ENCODE data around the gene TESK2.
"Not testable (repeated sequence)": the region's sequence is repeated elsewhere in the genome, so short reads cannot be mapped to it uniquely, and the experiment has no call there.

The TESK2 gene

GRCh38 chr1:45490626-45491486 is at the start of gene TESK2:
TESK2 (minus strand) TSS chr1:45491163; CDS start chr1:45457785, 33,378 bp downstream.
- DNase-seq (ENCODE audit: low read depth in 2 of 3, low spot score in 1 of 3) = peak; percentile 92 to 96 (median 94)

- no peak for DNase-seq (ENCODE audit: low read depth in 2 of 3, low spot score in 1 of 3)
These were observed 45.9 kb upstream of the TESK2 start for GRCh38 chr1:45536886-45537285.

- DNase-seq (ENCODE audit: low read depth in 2 of 3, low spot score in 1 of 3) = no peak
These were observed 45.2 kb upstream of the TESK2 start for GRCh38 chr1:45535988-45536766.

GRCh38 chr1:45531873-45532272 is 40.9 kb upstream of the TESK2 start:
- no peak for DNase-seq (ENCODE audit: low read depth in 2 of 3, low spot score in 1 of 3)

GRCh38 chr1:45530632-45531135 is 39.7 kb upstream of the TESK2 start:
- no peak for DNase-seq (ENCODE audit: low read depth in 2 of 3, low spot score in 1 of 3)

- no peak for DNase-seq (ENCODE audit: low read depth in 2 of 3, low spot score in 1 of 3)
These were observed 35.2 kb upstream of the TESK2 start for GRCh38 chr1:45526135-45526644.

- not testable (repeated sequence) for DNase-seq (ENCODE audit: low read depth in 2 of 3, low spot score in 1 of 3)
These were observed 33.0 kb upstream of the TESK2 start for GRCh38 chr1:45523975-45524374.

GRCh38 chr1:45523516-45523915 is 32.6 kb upstream of the TESK2 start:
- not testable (repeated sequence) for DNase-seq (ENCODE audit: low read depth in 2 of 3, low spot score in 1 of 3)

- no peak for DNase-seq (ENCODE audit: low read depth in 2 of 3, low spot score in 1 of 3)
These were observed 31.6 kb upstream of the TESK2 start for GRCh38 chr1:45522324-45523104.

GRCh38 chr1:45521413-45522323 is 30.7 kb upstream of the TESK2 start, which contains the start of gene PRDX1:
PRDX1 (minus strand) TSS chr1:45521884; CDS start chr1:45519043, 2,841 bp downstream.
- DNase-seq (ENCODE audit: low read depth in 2 of 3, low spot score in 1 of 3) = peak; percentile 97 to 100 (median 98)

GRCh38 chr1:45519774-45520173 is 28.8 kb upstream of the TESK2 start:
- not testable (repeated sequence) for DNase-seq (ENCODE audit: low read depth in 2 of 3, low spot score in 1 of 3)

- no peak for DNase-seq (ENCODE audit: low read depth in 2 of 3, low spot score in 1 of 3)
These were observed 27.9 kb upstream of the TESK2 start for GRCh38 chr1:45518910-45519309.

- DNase-seq (ENCODE audit: low read depth in 2 of 3, low spot score in 1 of 3) = not testable (repeated sequence)
These were observed 27.4 kb upstream of the TESK2 start for GRCh38 chr1:45518366-45518765.

- DNase-seq (ENCODE audit: low read depth in 2 of 3, low spot score in 1 of 3) = no peak
These were observed 25.5 kb upstream of the TESK2 start for GRCh38 chr1:45516465-45516864.

GRCh38 chr1:45516036-45516435 is 25.1 kb upstream of the TESK2 start:
- DNase-seq (ENCODE audit: low read depth in 2 of 3, low spot score in 1 of 3) = no peak

GRCh38 chr1:45513532-45514260 is 22.7 kb upstream of the TESK2 start:
- not testable (repeated sequence) for DNase-seq (ENCODE audit: low read depth in 2 of 3, low spot score in 1 of 3)

GRCh38 chr1:45512641-45513054 is 21.7 kb upstream of the TESK2 start:
- DNase-seq (ENCODE audit: low read depth in 2 of 3, low spot score in 1 of 3) = peak in 2 of 3 donors; percentile 49 to 62

- no peak for DNase-seq (ENCODE audit: low read depth in 2 of 3, low spot score in 1 of 3)
These were observed 20.1 kb upstream of the TESK2 start for GRCh38 chr1:45510972-45511527.
